Gastrocnemius medialis (tissue), 4 donors: ENCODE data around the gene DLEC1.

Experiments
- POLR2A ChIP-seq, 2 donors: fragments of 450-650 bp; IDR thresholded peaks; one replicate each; pipeline ENCODE4 v1.6.1; 2017; ENCODE audit warnings: antibody characterized with exemption in 2 of 2, mild to moderate bottlenecking in 2 of 2, moderate library complexity in 2 of 2
- TF ChIP-seq, protein P1 (sequence below), 5 experiments: fragments of 450-650 bp in 3 of 5; fragments of 200-600 bp in 2 of 5; sonication (generic) in 2 of 5; IDR thresholded peaks in 4 of 5; conservative IDR thresholded peaks in 1 of 5; 1 replicate in 4 of 5; 2 replicates in 1 of 5; pipeline ENCODE4 v1.5.1; 2016 to 2019; ENCODE audit warnings: antibody characterized with exemption in 5 of 5, mild to moderate bottlenecking in 3 of 5, moderate library complexity in 3 of 5

DNA sequence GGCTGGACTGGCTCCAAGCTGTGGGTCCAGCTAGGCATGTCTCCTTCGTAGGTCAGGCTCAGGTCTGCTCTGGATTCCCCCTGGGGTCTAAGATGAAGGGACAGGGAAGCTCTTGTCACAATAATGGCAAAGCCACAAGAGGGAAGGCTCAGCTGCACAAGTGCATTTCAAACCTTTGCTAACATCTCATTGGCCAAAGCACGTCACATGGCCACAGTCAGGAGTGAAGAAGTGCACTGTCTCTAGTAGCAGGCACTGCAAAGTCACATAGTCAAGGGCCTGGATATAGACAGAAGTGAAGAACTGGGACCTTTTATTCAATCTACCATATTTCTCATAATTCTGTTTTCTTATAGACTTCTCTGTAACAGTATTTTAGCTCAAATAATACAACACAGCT lies 20.1 kb downstream of the DLEC1 start:
- TF ChIP-seq, protein P1, sequence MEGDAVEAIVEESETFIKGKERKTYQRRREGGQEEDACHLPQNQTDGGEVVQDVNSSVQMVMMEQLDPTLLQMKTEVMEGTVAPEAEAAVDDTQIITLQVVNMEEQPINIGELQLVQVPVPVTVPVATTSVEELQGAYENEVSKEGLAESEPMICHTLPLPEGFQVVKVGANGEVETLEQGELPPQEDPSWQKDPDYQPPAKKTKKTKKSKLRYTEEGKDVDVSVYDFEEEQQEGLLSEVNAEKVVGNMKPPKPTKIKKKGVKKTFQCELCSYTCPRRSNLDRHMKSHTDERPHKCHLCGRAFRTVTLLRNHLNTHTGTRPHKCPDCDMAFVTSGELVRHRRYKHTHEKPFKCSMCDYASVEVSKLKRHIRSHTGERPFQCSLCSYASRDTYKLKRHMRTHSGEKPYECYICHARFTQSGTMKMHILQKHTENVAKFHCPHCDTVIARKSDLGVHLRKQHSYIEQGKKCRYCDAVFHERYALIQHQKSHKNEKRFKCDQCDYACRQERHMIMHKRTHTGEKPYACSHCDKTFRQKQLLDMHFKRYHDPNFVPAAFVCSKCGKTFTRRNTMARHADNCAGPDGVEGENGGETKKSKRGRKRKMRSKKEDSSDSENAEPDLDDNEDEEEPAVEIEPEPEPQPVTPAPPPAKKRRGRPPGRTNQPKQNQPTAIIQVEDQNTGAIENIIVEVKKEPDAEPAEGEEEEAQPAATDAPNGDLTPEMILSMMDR (IDR thresholded peaks at IDR 0.05 in 4 of 5, conservative IDR thresholded peaks at IDR 0.05 in 1 of 5): no peak
- no peak for TF ChIP-seq POLR2A (IDR thresholded peaks at IDR 0.05)
